HG03095 (cell line): ENCODE measurements around the gene HYDIN.

Experiments
- ATAC-seq: cut with Tn5 transposase; IDR thresholded peaks from one replicate; pipeline ENCODE4 v1.9.1; 2021; ENCODE audit warnings: moderate library complexity; ENCODE audit not compliant: unreplicated experiment

Gene HYDIN

DNA sequence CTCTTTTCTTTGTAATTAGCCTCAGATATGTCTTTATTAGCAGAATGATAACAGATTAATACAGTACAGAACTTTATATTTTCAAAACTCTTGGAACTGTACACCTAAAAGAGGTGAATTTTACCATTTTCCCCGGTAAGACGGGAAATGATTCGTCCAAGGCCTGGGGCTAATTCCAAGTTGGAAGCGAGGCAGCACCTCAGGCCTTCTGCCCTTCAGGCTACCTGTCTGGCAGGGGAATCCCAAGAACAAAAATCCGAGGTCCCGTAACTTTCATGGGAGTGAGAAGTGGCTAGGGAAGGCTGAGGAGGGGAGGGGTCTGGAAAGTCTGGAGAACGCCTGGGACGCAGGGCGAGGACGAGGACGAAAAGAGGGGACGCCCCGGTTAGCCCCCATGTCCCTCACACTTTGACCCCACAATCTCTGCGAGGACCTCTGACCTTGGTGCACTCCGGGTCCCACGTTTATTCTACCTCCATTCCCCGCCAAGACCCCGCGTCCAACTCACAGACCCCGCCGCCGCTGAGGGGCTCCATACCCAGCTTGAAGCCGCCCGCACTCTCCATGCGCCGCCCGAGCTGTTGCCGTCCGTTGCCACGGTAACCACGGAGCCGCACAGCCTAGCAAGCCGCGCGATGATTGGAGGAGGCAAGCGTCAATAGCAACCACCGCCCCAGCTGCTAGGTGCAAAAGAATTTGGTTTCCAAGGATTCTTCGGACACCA, at the start of gene HYDIN:
Gene HYDIN (minus strand): TSS at position 601 of the 724 bp plus-strand sequence. CDS start 43,827 bp downstream, outside the sequence.
- no peak for ATAC-seq

DNA sequence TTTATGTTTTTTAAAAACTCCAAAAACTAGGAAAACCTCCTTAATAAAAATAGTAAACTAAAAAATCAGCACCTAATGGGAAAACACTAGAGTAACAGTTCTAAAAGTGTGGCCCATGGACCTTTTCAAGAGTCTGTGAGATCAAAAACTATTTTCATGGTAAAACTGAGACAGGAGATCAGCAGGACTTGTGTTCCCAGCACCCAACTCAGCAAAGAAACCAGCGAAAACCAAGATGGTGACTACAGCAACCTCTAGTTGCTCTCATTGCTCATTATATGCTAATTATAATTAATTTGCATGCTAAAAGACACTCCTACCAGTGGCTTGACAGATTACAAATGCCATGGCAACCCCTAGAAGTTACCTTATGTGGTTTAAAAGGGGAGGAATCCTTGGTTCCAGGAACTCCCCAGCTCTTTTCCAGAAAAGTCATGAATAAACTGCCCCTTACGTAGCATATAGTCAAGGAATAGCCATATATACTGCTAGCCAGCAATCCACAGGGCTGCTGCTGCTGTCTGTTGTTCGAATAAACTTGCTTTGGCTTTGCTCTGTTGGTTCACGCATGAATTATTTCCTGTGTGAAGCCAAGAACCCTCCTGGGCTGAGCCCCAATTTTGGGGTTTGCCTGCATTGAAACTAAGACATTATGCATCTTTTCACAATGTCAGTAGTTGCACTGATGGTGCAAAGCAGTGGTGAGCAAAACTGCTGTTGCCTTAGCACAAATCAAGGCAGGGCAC, 46.2 kb upstream of the HYDIN start:
- no peak for ATAC-seq

DNA sequence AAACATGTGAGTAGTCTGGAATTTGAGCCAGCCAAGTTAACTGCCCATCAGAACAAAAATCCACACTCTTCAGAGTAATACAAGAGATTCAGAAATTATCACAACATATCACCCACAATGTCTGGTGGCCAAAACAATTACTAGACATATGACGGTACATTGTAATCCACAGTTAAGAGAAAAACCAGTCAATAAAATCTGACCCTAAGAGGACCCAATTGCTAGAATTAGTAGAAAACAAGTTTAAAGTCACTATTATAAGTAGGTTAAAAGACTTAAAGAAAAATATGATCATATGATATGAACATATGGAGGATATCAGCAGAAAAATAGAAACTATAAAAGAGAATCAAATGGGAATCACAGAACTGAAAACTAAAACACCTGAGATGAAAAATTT, 42.9 kb upstream of the HYDIN start:
- no peak for ATAC-seq

DNA sequence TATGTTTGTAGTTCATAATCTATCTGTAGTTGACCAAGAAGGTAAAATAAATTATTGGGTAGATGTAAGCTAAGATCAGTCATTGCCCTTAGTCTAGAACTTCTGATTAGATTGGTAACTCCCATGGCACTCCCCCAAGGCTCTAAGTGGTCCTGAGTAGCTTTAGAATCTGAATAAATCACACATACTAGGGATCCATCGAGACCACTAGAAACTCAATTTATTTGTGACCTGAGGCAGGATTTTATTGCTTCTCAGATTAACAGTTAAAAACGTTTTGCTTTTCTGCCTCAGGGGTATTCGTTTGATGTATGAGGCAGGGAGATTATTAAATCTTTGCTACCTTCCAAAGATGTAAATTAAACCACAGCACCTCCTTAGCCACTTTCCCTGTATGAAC, 33.8 kb upstream of the HYDIN start:
- ATAC-seq: no peak

DNA sequence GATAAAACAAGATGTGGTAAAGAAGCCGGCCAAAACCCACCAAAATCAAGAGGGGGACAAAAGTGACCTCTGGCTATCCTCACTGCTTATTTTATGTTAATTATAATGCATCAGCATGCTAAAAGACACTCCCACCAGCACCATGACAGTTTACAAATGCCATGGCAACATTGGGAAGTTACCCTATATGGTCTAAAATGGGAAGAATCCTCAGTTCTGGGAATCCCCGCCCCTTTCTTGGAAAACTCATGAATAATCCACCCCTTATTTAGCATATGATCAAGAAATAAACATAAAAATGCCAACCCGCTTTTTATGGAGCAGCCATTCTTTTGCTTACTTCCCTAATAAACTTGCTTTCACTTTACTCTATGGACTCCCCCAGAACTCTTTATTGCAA, 33.1 kb upstream of the HYDIN start:
- no peak for ATAC-seq

DNA sequence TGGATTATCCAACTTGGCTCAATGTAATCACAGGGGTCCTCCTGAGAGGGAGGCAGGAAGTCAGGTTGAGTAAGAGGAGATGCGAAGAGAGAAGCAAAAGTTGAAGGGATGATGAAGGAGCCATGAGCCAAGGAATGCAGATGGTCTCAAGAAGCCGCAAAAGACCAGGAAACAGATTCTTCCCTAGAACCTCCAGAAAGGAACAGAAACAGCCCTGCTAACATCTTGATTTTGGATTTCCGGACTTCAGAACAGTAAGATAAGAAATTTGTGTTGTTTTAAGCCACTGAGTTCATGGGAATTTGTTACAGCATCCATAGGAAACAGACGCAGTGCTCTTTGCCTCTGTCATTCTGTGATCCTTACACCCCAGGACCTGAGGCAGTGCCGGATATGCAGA, 31.9 kb upstream of the HYDIN start:
- ATAC-seq: no peak

DNA sequence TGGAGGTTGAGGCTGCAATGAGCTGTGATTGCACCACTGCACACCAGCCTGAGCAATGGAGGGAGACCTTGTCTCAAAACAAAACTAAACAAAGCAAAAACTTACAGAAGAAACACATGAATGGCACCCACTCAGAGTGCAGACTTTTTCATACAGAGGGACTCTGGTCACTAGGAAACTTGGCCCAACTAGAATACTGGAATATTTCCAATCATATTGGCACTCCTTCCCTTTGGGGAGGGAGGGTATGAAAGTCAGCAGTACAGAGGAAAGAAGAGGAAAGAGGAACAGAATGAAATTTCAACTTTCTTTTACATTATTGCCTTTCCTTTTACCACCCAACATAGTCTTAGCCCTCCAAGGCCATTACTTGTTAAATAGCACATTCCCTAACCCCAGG, 30.5 kb upstream of the HYDIN start:
- no peak for ATAC-seq

DNA sequence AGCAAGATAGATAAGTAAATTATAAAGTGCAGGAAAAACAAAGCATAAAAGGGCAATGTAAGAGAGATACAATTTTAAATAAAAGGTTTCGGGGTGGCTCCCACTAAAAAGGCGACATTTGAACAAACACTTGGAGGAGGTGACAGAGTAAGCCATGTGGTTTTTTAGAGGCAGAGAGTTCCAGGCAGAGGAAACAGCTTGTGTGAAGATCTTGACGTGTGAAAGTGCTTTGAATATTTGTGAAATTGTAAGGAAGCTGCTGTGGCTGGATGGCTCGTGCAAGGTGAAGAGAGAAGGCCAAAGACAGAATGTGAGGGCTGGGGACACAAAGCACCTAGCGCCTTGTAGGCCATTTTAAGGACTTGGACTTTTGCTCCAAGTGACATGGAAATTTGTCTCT, 28.6 kb upstream of the HYDIN start:
- ATAC-seq: no peak

DNA sequence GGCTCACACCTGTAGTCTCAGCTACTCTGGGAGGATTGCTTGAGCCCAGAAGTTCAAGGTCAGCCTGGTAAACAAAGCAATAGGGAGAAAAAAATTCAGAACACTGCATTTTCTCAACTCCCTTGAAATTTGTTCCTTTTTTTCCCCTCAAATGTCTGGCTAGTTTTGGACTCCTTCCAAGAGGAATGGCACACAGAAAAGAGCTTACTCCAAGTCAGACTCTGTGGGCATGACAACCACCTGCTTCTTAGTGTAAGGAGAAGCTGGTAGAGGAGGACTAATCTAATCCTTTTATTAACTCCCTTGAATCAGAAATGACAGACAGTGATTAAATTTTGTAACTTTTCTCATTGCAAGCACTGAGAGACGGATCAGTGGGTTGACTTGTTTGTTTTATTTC, 27.9 kb upstream of the HYDIN start:
- ATAC-seq: no peak

DNA sequence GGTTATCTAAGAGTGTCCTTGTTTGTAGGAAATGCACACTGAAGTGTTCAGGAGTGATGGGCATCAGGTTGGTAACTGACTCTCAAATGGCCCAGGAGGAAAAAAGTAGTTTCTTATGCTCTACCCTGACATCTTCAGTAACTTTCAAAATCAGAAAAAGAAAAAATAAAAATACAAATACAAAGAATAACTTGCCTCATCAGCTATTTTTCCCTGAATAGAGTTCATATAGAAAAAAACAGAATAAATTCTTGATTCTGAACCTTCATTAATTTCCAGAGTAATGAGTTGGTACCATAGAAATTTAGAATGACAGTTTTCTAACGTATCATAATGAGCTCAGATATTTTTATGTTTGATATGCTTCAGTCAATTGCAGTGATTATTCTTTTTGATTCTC, 27.2 kb upstream of the HYDIN start:
- ATAC-seq: no peak

DNA sequence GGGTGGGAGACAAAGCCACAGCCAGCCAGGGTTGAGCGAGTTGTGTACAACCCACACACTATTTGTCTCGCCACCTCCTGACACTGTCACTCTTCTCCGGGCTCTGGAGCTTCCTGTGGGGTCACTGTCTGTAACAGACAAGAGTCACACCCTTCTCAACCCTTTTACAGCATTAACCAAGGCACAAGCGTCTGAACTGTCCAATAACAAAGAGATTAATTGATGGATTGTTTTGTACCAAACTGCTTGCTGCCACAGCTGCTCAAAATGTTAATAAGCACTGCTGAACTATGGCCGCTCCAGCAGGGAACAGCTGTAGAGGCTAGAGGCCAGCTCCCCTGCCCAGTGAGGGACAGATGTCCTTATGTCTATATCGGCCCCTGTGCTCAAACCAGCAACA, 25.2 kb upstream of the HYDIN start:
- ATAC-seq: no peak

DNA sequence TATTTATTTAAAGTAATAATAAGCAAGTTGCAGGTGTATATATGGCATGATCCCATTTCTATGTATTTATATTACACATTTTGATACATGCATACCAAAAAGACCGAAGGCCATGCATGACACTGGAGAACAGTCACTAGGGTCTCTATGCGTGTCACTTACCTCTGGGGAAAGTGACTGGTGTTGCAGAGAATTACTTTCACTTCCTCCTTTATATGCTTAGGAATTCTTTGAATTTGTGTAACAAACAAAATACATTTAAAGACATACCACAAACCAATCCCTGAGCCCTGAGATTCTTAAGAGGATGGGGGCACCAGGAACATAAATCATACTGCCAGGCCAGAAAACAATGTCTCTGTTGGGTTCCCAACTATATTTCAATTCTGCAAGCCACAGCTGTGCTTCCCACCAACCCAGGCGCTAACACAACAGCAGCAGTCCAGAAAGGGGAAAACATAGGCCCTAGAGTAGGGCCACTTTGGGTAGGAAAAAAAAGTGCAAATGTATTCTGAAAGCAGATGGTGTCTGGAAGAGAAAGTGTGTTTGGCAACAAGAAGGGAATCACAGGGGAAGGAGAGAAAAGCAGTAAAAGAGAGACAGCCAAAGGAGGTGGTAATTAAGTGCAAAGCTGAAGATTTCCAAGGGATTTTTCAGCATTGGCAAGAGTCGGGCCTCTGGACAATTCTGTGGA, 24.5 kb upstream of the HYDIN start:
- no peak for ATAC-seq

DNA sequence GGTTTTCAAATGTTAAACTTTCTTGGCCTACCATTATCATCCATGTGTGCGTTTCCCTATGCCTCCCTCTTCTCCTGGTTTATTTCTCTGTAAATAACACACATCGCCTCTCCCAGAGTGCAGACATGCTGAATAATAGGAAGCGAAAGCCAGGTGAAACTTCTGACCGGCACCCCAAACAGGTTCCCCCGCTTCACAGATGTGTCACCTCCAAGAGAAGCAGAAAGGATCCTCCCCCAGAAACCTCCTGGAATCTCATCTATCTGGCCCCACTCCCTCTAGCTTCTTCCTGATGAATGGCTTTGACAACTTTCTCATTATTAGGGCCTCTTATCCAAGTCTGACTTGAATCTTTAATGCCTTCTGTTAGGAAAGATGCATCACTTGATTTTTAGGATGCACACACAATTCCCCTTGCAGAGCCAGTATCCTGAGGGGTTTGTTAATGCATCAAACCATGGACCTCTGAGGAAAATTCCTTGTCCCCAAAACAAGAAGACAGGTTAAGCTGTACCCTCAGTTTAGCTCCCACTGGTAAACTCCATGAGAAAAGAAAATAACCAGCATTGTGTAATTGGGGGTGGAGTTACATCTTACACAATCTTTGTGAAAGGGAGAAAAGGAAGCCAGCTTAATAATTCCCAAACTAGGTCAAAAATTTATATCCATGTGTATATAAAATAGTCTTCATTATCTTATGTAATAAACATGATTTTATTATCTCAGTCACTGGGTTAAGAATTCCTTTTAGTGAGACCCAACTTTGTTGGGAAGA, 20.1 kb upstream of the HYDIN start:
- no peak for ATAC-seq

DNA sequence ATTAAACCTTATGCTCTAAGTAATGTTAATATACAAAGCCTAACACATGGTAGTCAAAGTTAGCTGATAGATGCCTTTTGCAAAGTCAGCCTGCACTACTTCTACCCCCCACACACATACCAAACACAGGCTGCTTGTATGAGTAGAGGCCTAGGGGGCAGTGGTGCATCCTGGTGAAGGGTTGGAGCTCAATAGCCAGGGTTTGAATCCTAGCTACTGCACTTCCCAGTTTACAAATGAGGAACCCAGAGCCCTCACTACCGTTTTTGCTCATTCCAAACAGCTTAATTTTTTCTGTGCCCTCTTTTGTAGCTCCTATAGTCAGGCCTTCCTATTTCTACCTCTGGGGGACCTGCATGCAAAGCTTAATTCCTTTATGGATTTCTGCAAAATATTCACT, 18.9 kb upstream of the HYDIN start:
- ATAC-seq: no peak

DNA sequence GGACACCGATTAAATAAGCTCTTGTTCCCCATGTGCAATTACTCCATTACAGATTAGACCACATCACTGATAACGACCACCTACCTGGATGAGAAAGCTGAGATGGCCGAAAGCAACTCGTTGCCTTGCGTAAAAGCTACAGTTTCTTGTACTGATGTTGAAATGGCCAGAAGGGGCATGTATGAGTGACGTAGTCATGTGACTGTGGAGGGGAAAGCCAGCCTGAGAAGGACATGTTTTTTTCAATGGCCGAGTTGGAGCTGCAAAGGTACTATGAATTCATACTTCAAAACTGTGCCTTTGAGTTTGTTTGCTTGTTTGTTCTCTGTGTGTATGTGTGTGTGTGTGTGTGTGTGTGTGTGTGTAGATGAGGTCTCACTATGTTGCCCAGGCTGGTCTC, 17.0 kb upstream of the HYDIN start:
- no peak for ATAC-seq

DNA sequence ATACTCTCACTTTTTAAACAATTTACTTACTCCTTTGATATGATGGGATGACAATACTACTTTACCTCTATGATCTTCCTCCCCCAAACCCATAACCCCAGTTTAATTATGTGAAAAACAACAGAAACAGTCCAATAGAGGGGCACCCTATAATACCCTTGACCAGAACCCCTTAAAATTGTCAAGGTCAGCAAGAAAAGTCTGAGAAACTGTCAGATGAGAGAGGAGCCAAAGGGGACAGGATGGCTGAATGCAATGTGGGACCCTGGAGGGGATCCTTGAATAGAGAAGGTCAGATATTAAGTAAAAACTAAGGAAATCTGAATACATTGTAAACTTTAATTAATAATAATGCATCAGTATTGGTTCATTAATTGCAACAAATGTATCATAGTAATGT, 15.8 kb upstream of the HYDIN start:
- ATAC-seq: no peak

DNA sequence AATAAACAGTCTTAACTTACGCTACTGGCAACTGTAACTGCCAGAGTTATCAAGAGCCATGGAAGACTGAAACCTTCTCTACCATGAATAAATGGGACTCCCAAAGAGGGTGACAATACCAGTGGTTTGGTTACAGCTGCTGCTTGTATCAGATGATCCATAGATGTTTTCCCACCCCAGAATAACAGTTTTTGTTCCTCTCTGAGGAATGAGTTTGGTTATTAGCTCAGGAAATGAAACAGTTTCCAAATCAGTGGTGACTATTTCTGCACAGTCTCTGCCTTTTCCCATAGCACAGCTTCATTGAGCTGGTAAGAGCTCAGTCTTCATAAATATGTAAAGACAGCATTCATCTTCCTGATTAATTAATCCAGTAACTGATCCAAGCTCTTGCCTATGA, 14.0 kb upstream of the HYDIN start:
- ATAC-seq: no peak

DNA sequence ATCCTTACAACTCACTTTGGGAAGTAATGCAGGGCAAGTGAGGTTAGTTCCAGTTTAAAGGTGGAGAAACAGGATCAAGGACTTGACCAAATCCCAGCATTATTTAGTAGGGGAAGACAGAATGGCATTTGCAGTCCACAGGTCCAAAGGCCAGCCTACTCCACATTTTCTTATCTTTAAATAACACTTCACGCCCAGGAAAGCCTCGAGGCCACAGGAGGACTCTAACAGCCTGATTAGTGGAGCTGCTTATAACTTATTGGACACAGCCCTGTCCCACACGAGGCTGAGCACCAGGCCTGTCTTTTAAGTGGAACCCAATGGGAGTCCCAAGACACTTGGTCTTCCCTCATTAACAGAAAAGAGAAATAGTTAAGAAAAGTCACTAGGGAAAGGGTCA, 12.1 kb upstream of the HYDIN start:
- ATAC-seq: no peak

DNA sequence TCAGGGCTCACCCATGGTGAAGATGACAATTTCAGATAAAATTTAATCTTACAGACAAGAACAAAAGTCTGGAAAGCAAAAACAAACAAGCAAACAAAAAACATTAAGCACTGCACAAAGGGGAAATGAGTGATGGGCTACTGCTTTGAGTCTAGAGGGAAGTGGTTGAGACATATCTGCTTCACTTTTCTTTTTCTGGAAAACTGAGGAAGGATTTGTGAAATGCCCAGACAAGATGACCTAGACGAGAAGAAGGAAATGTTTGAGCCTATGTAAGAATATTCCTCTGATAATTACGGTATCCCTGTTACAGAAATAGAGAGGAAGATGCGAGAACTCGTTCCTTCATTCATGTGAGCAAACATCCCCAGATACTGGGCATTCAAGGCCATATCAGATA, 11.5 kb upstream of the HYDIN start:
- no peak for ATAC-seq

DNA sequence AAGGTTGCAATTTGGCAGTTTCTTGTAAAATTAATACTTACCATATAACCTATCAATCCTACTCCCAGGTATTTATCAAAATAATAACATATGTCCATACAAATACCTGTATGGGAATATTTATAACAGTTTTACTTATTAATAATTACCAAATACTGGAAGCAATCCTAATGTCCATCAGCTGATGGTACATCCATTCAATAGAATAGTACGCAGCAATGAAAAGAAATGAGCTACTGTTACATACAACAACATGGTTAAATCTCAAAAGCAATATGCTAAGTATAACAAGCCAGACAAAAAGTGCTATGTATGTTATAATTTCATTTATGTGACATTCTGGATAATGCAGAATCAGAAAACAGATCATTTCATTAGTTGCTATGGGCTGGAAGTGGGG, 1.2 kb downstream of the HYDIN start:
- no peak for ATAC-seq
